ENCODE measurements around the gene SLK. TPM values are rescaled to one million over a fixed set of nuclear protein-coding genes. Genes with fewer than 3 reads are reported as not detected.

Gene SLK
- total RNA-seq, 1 donor from 2014 or later, result 70.4 TPM

- peak in 1 of 2 donors; percentile 59 for DNase-seq (ENCODE audit: low read depth in 2 of 2)
Observed at GRCh38 chr10:104033401-104033930, 66.5 kb downstream of the SLK start.

GRCh38 chr10:104033966-104034365 lies 67.0 kb downstream of the SLK start:
- no peak for DNase-seq (ENCODE audit: low read depth in 2 of 2)

DNA sequence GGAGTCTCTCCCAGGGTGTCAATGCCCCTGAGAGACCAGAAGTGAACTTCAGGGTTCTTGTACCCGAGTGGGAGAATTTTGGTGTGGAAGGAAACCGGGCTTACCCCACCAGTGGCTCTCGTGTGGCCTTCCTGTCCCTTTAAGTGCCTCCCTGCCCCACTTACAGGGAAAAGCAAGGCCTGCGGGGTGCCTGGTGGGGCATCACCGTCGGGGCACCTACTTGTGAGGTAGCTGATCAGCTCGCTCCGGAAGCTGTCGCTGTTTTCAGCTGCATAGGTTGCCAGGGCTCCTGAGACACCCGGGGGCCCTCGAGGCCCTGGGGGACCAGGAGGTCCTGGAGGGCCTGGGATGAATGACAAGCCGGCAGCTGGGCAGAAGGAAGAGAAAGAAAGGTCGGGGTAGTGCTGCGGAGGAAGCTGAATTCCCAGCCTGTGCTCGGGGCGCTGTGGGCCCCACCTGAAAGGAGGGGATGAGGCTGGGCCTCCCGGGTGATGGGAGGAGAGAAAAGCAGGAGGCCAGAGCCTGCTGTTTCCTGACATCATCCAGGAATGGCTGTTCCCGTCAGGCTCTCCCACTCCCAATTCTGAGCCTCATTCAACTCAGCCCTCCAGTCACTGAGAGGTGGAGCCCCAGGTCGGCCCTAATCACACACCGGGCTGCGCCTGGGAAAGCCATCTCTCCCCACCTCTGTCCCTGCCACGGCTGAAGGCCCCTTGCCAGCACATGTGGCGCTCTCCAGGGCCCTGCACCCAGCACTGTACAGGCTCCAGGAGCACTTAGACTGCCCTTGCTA lies 67.7 kb downstream of the SLK start:
- DNase-seq (ENCODE audit: low read depth in 2 of 2), result no peak

DNA sequence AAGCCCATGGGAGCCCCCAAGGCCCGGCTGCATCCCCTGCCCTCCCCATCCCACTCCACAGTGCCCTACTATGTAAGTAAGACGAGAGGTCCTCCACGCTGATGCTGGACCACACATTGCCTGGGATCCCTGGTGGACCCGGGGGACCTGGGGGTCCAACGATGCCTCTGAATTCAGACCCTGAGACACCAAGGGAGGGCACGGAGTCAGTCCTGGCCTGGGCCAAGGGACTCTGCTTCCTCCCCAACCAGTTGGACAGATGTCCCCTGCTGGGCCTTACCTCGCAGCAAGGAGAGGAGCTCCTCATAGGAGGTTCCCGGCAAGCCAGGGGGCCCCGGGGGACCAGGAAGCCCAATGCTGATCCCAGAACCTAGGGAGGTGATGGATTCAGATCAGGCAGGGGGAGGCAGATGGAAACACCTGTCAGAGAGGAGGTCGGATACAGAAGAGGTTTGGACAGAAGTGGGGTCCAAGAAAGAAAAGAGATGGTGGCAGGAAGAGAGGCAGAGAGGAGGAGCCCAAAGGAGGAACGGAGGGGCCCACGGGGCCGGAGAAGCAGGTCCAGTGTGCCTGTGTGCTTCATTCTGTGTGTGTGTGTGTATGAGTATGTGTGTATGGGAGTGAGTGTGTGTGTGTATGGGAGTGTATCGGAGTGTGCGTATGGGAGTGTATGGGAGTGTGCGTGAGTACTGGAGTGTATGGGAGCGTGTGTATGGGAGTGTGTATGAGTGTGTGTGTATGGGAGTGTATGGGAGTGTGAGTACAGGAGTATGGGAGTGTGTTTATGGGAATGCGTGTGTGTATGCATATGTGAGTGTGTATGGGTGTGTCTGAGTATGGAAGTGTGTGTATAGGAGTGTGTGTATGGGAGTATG lies 68.5 kb downstream of the SLK start:
- DNase-seq (ENCODE audit: low read depth in 2 of 2), result no peak

GRCh38 chr10:104036069-104036384 lies 69.1 kb downstream of the SLK start:
- no peak for DNase-seq (ENCODE audit: low read depth in 2 of 2)

DNA sequence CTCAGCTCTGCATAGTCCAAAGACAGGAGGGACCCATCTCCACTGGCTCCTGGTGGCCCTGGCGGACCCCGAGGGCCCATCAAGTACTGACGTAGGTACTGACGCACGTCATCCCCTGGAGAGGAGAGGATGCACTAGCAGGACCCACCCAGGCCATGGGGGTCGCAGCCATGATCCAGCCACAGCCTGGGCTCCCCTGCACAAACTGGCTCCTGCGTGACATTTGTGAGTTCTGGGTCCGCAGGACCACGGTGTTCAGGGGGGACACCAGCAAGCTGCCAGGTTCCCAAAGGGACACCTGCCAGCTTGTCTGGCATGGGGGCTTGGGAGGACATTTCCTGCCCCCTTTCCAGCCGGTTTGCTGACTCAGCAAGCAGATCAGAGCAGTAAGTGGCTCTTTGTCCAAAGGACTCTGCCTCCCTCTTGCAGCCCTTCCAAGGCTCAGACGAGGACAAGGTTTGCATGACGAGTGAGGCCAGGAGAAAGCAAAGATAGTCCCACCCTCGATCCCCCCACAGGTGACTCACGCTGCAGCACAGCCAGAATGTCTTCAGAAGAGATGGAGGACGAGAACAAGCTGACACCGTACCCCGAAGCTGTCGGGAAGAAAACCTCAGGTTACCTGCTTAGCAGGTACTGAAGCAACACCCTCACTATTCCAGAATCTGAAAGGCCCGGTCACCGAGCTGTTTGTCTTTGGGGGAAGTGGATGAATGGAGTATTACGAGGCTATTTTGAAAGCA lies 69.7 kb downstream of the SLK start:
- no peak for DNase-seq (ENCODE audit: low read depth in 2 of 2)

GRCh38 chr10:104037261-104037951 lies 70.5 kb downstream of the SLK start:
- no peak for DNase-seq (ENCODE audit: low read depth in 2 of 2)

- no peak for DNase-seq (ENCODE audit: low read depth in 2 of 2)
Observed at GRCh38 chr10:104038537-104038936, 71.6 kb downstream of the SLK start.

DNA sequence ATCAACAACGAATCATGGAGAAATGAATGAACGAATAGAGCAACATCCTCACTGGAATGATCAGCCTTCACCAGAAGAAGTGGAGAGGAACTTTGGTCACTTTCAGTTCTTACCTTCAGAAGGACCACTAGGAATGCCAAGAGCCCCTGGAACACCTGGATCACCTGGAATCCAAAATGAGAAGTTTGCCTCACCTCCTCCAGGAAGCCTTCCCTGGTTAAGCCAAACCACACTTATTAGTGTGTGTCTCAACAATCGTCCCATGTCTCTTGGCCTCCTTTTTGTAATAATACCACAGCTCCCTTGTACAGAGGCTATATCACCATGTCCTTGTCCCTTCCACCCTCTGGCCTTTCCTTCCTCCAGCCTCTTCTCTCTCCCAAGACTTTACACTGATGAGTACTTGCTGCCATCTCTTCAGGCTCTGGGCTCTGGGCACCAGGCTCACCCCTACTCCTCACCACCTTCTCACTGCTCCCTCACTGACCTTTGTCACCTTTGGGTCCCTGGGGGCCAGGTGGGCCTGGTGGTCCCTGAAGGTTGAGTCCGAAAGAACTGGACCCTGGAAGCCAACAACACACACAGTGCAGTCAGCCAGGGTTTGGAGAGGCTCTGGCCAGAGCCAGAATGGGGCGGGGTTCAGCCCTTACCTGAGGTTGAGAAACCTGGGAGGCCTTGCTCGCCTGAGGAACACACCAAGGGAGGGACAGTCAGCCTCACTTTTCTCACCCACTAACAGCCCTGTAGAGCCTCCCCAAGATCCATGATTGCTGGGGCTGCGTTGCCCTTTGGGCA lies 72.2 kb downstream of the SLK start:
- DNase-seq (ENCODE audit: low read depth in 2 of 2), result no peak

- no peak for DNase-seq (ENCODE audit: low read depth in 2 of 2)
Observed at GRCh38 chr10:104040382-104040781, 73.4 kb downstream of the SLK start.

- no peak for DNase-seq (ENCODE audit: low read depth in 2 of 2)
Observed at GRCh38 chr10:104040862-104041789, 74.2 kb downstream of the SLK start.

DNA sequence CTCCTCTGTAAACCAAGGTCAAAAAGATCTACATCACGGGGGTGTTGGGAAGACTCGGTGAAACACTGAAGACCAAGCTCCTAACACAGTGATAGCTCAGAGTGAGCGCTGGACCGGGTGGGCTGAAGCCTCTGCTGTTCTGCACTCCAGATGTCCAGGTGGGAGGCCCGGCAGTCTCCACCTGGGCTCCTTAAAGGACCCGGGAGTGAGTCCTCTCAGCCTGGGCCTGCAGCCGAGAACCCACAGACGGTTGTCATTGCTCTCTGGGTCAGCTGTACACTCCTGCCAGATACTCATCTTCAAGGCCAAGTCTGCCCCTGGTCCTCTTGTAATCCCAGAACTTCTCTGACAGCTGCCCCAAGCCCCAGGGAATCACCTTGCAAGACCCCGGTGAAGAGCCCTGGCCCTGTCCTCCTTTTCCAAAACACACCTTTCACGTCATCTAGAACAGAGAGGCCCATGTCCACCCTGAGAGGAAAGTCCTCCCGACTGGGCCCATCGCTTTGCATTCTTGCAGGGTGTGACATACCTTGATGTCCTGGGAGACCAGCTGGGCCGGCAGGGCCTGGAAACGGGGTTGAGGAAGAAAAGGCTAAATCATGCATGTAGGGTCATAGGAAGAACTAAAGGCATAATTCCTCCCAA lies 75.1 kb downstream of the SLK start:
- no peak for DNase-seq (ENCODE audit: low read depth in 2 of 2)

GRCh38 chr10:104043185-104043830 lies 76.4 kb downstream of the SLK start:
- DNase-seq (ENCODE audit: low read depth in 2 of 2), result no peak

GRCh38 chr10:104043854-104044253 lies 76.9 kb downstream of the SLK start:
- no peak for DNase-seq (ENCODE audit: low read depth in 2 of 2)

GRCh38 chr10:104045151-104046089 lies 78.5 kb downstream of the SLK start:
- DNase-seq (ENCODE audit: low read depth in 2 of 2), result peak; percentile 82 to 84

GRCh38 chr10:104046651-104047050 lies 79.7 kb downstream of the SLK start:
- DNase-seq (ENCODE audit: low read depth in 2 of 2), result no peak

Measured in lung microvascular endothelial cell (primary cell).